Caco-2 (cell line): Measurements from ENCODE around the gene ASCC1. TPM values are rescaled to one million over a fixed set of nuclear protein-coding genes. Genes with fewer than 3 reads are reported as not detected.

Source experiments
- total RNA-seq: library from RNA; stranded (reverse); gene quantifications from 2 replicates; pipeline ENCODE4 v1.2.3, GENCODE V29; 2022

The ASCC1 gene
- total RNA-seq, 1 experiment from 2014 or later, result 73.7 TPM

Other genes starting within 250 kb of the ASCC1 start
- gene SPOCK2, start 127.7 kb downstream of the ASCC1 start, total RNA-seq, result 1.6 and 3.0 TPM in 2 replicates
- 134 and 144 TPM in 2 replicates for gene ANAPC16, start 264 bp downstream of the ASCC1 start, total RNA-seq
- 152 and 155 TPM in 2 replicates for gene DDIT4, start 57.6 kb upstream of the ASCC1 start, total RNA-seq
- gene DNAJB12, start 138.6 kb upstream of the ASCC1 start, total RNA-seq, result 56.0 and 58.1 TPM in 2 replicates